B cell (primary cell): ENCODE data around the gene AGBL4.

Source experiments
- CTCF ChIP-seq: fragments of 200-600 bp; IDR thresholded peaks from one replicate; pipeline ENCODE4 v1.8.0; 2022; ENCODE audit warnings: antibody characterized with exemption, mild to moderate bottlenecking
- EZH2 ChIP-seq: IDR thresholded peaks from 2 replicates; pipeline ENCODE4 v1.6.1; 2012; ENCODE audit warnings: borderline replicate concordance, low read depth, mild to moderate bottlenecking, moderate library complexity, low read length; ENCODE audit not compliant: insufficient read depth, poor library complexity, severe bottlenecking

GRCh38 chr1:48817505-48818114 is 1206.1 kb downstream of the AGBL4 start:
- TF ChIP-seq CTCF: peak; percentile 73
- TF ChIP-seq EZH2: no peak
